Fibroblast of upper back skin (primary cell): ENCODE measurements around the gene SLC4A8.
A peak's percentile ranks its signal among the peaks of the same experiment; 100 is the strongest.
"Not testable (repeated sequence)": the region's sequence is repeated elsewhere in the genome, so short reads cannot be mapped to it uniquely, and the experiment has no call there.

Experiments
- DNase-seq: peaks from one replicate; pipeline ENCODE4 v3.0.0-alpha.2; 2013

SLC4A8 gene

GRCh38 chr12:51482929-51483697 lies 58.5 kb downstream of the SLC4A8 start:
- peak; percentile 64 for DNase-seq

GRCh38 chr12:51484119-51484518 lies 59.5 kb downstream of the SLC4A8 start:
- no peak for DNase-seq

GRCh38 chr12:51488281-51488680 lies 63.6 kb downstream of the SLC4A8 start:
- DNase-seq = no peak

GRCh38 chr12:51493281-51493680 lies 68.7 kb downstream of the SLC4A8 start:
- no peak for DNase-seq

- DNase-seq = no peak
Measured at GRCh38 chr12:51496895-51497294, 72.3 kb downstream of the SLC4A8 start.

- DNase-seq = no peak
Measured at GRCh38 chr12:51504851-51505250, 80.2 kb downstream of the SLC4A8 start.

GRCh38 chr12:51505360-51506105 lies 80.9 kb downstream of the SLC4A8 start:
- DNase-seq = peak; percentile 57

- no peak for DNase-seq
Measured at GRCh38 chr12:51507178-51507577, 82.5 kb downstream of the SLC4A8 start.

- no peak for DNase-seq
Measured at GRCh38 chr12:51508285-51508684, 83.7 kb downstream of the SLC4A8 start.

- no peak for DNase-seq
Measured at GRCh38 chr12:51511546-51512260, 87.1 kb downstream of the SLC4A8 start.

GRCh38 chr12:51512438-51512837 lies 87.8 kb downstream of the SLC4A8 start:
- no peak for DNase-seq

- not testable (repeated sequence) for DNase-seq
Measured at GRCh38 chr12:51515037-51515436, 90.4 kb downstream of the SLC4A8 start.

- DNase-seq = no peak
Measured at GRCh38 chr12:51517316-51517715, 92.7 kb downstream of the SLC4A8 start.

GRCh38 chr12:51517800-51518199 lies 93.2 kb downstream of the SLC4A8 start:
- DNase-seq = no peak

- DNase-seq = no peak
Measured at GRCh38 chr12:51519755-51520154, 95.1 kb downstream of the SLC4A8 start.

GRCh38 chr12:51520576-51521325 lies 96.1 kb downstream of the SLC4A8 start:
- DNase-seq = no peak

- peak; percentile 24 for DNase-seq
Measured at GRCh38 chr12:51521554-51522276, 97.1 kb downstream of the SLC4A8 start.

GRCh38 chr12:51522696-51523095 lies 98.1 kb downstream of the SLC4A8 start:
- no peak for DNase-seq

GRCh38 chr12:51524386-51524901 lies 99.8 kb downstream of the SLC4A8 start:
- peak; percentile 43 for DNase-seq

- DNase-seq = no peak
Measured at GRCh38 chr12:51525518-51525917, 100.9 kb downstream of the SLC4A8 start.

- no peak for DNase-seq
Measured at GRCh38 chr12:51527966-51528365, 103.3 kb downstream of the SLC4A8 start.
